H1 (cell line): ENCODE data around the gene TBCEL. TPM values are rescaled to one million over a fixed set of nuclear protein-coding genes. Genes with fewer than 3 reads are reported as not detected.

Source experiments
- CTCF ChIA-PET: fragments of 300-600 bp; sonication (Branson Sonifier 250); formaldehyde crosslinking; loops from one replicate; lab custom pipeline; 2021; ENCODE audit not compliant: partially characterized antibody; lab: Charles Lee
- POLR2A ChIA-PET: fragments of 300-600 bp; sonication (Branson Sonifier 250); formaldehyde crosslinking; loops from one replicate; lab custom pipeline; 2021; ENCODE audit warnings: inconsistent platforms; ENCODE audit not compliant: partially characterized antibody; lab: Charles Lee
- DNase-seq, 2 experiments: peaks; one replicate each; pipeline versions ENCODE4 v3.0.0 to v3.0.0-alpha.2; 2010 to 2022; ENCODE audit warnings: low spot score in 2 of 2, low read depth in 1 of 2, mixed read lengths in 1 of 2
- FAIRE-seq: peaks from 2 replicates; lab custom pipeline; 2011; peaks lifted over from hg19 to GRCh38; lab: Jason Lieb, UNC
- H2AFZ ChIP-seq: 2 replicates; pipeline ENCODE4 v1.8.1; 2012; ENCODE audit warnings: low read length, inconsistent platforms
- H2AK5ac ChIP-seq: 2 replicates; pipeline ENCODE4 v1.6.1; 2013; ENCODE audit warnings: low read depth, low read length
- H2BK120ac ChIP-seq: replicated peaks from 2 replicates; pipeline ENCODE3; 2013; ENCODE audit warnings: low read depth, low read length, inconsistent platforms
- H2BK12ac ChIP-seq: 2 replicates; pipeline ENCODE4 v1.6.1; 2013; ENCODE audit warnings: low read depth, low read length
- H2BK15ac ChIP-seq: 2 replicates; pipeline ENCODE4 v1.6.1; 2013; ENCODE audit warnings: low read length
- H2BK20ac ChIP-seq: 2 replicates; pipeline ENCODE4 v1.6.1; 2013; ENCODE audit warnings: low read length
- H2BK5ac ChIP-seq: 2 replicates; pipeline ENCODE4 v1.6.1; 2013; ENCODE audit warnings: low read depth, low read length
- H3K14ac ChIP-seq: 2 replicates; pipeline ENCODE4 v1.6.1; 2013; ENCODE audit warnings: inconsistent platforms; ENCODE audit not compliant: insufficient read length
- H3K18ac ChIP-seq: 2 replicates; pipeline ENCODE4 v1.6.1; 2013; ENCODE audit warnings: low read length; ENCODE audit errors: extremely low read depth
- H3K23ac ChIP-seq: 2 replicates; pipeline ENCODE4 v1.6.1; 2013; ENCODE audit warnings: inconsistent platforms; ENCODE audit not compliant: insufficient read length
- H3K23me2 ChIP-seq: 2 replicates; pipeline ENCODE4 v1.6.1; 2013; ENCODE audit warnings: low read depth, low read length
- H3K27ac ChIP-seq: 2 replicates; pipeline ENCODE4 v1.6.1; 2011; ENCODE audit warnings: low read depth, low read length, inconsistent platforms
- H3K27me3 ChIP-seq, 4 experiments: replicated peaks in 1 of 4; 1 replicate in 1 of 4; 2 replicates in 3 of 4; pipeline versions ENCODE4 v1.6.1 to v1.8.1; 2011 to 2013; ENCODE audit warnings: low read length in 3 of 4, mild to moderate bottlenecking in 3 of 4, inconsistent platforms in 2 of 4, mixed read lengths in 2 of 4, moderate library complexity in 1 of 4; ENCODE audit not compliant: control insufficient read depth in 3 of 4, insufficient read depth in 3 of 4; ENCODE audit errors: extremely low read depth in 1 of 4
- H3K36me3 ChIP-seq, 4 experiments: 2 replicates each; pipeline versions ENCODE4 v1.6.1 to v1.8.1; 2011 to 2013; ENCODE audit warnings: mild to moderate bottlenecking in 4 of 4, low read length in 3 of 4, moderate library complexity in 2 of 4, control low read depth in 1 of 4, inconsistent platforms in 1 of 4; ENCODE audit not compliant: insufficient read depth in 4 of 4, control insufficient read depth in 2 of 4
- H3K4ac ChIP-seq: replicated peaks from 2 replicates; pipeline ENCODE3; 2013; ENCODE audit warnings: low read length, low read depth, mixed read lengths, inconsistent platforms; ENCODE audit not compliant: insufficient read length
- H3K4me1 ChIP-seq, 4 experiments: replicated peaks in 1 of 4; 1 replicate in 1 of 4; 2 replicates in 3 of 4; pipeline versions ENCODE4 v1.6.1 to v1.8.1; 2011 to 2013; ENCODE audit warnings: low read length in 3 of 4, inconsistent platforms in 2 of 4, mixed read lengths in 1 of 4; ENCODE audit not compliant: insufficient read depth in 4 of 4, control insufficient read depth in 3 of 4
- H3K4me2 ChIP-seq, 2 experiments: 2 replicates each; pipeline versions ENCODE4 v1.6.1 to v1.8.1; 2011 to 2013; ENCODE audit warnings: low read depth in 2 of 2, low read length in 2 of 2, control low read depth in 1 of 2, inconsistent platforms in 1 of 2, mild to moderate bottlenecking in 1 of 2; ENCODE audit not compliant: insufficient read depth in 1 of 2
- H3K4me3 ChIP-seq, 4 experiments: fragments of 200-600, 300-600 bp in 1 of 4; sonication (generic), shearing (Covaris generic), sonication (Bioruptor Twin) in 1 of 4; 2 replicates each; pipeline versions ENCODE4 v1.5.1 to v1.8.1; 2011 to 2016; ENCODE audit warnings: low read length in 4 of 4, low read depth in 3 of 4, control low read depth in 2 of 4, inconsistent platforms in 2 of 4, mild to moderate bottlenecking in 2 of 4, mixed read lengths in 1 of 4, moderate library complexity in 1 of 4; ENCODE audit not compliant: insufficient read depth in 2 of 4; ENCODE audit errors: extremely low read depth in 1 of 4
- H3K56ac ChIP-seq: replicated peaks from 2 replicates; pipeline ENCODE3; 2013; ENCODE audit warnings: low read depth, mild to moderate bottlenecking, mixed read lengths, low read length, inconsistent platforms; ENCODE audit not compliant: insufficient read length
- H3K79me1 ChIP-seq: 2 replicates; pipeline ENCODE4 v1.6.1; 2013; ENCODE audit warnings: low read depth, low read length, control low read depth
- H3K79me2 ChIP-seq, 2 experiments: 2 replicates each; pipeline versions ENCODE4 v1.6.1 to v1.8.1; 2012 to 2013; ENCODE audit warnings: low read length in 2 of 2, mild to moderate bottlenecking in 2 of 2, inconsistent platforms in 1 of 2; ENCODE audit not compliant: insufficient read depth in 2 of 2, control insufficient read depth in 1 of 2
- H3K9ac ChIP-seq, 4 experiments: replicated peaks in 1 of 4; 1 replicate in 1 of 4; 2 replicates in 3 of 4; pipeline versions ENCODE4 v1.6.1 to v1.8.1; 2011 to 2013; ENCODE audit warnings: low read depth in 3 of 4, low read length in 3 of 4, control low read depth in 2 of 4, mild to moderate bottlenecking in 2 of 4, moderate library complexity in 2 of 4, inconsistent platforms in 1 of 4; ENCODE audit errors: extremely low read depth in 1 of 4
- H3K9me3 ChIP-seq, 2 experiments: 2 replicates each; pipeline versions ENCODE4 v1.6.1 to v1.8.1; 2012 to 2013; ENCODE audit warnings: mild to moderate bottlenecking in 2 of 2, moderate library complexity in 2 of 2, control low read depth in 1 of 2, inconsistent platforms in 1 of 2, low read depth in 1 of 2, low read length in 1 of 2, mixed read lengths in 1 of 2; ENCODE audit not compliant: insufficient read depth in 2 of 2
- H4K20me1 ChIP-seq, 2 experiments: replicated peaks in 1 of 2; 2 replicates each; pipeline versions ENCODE3 to v1.8.1; 2011 to 2013; ENCODE audit warnings: inconsistent platforms in 2 of 2, low read length in 2 of 2, mild to moderate bottlenecking in 1 of 2; ENCODE audit not compliant: insufficient read depth in 2 of 2, control insufficient read depth in 1 of 2
- H4K5ac ChIP-seq: 2 replicates; pipeline ENCODE4 v1.6.1; 2013; ENCODE audit warnings: low read length, low read depth, mixed read lengths, inconsistent platforms; ENCODE audit not compliant: insufficient read length
- H4K8ac ChIP-seq: 2 replicates; pipeline ENCODE4 v1.8.0; 2013; ENCODE audit warnings: mild to moderate bottlenecking, moderate library complexity, low read length, inconsistent platforms; ENCODE audit not compliant: insufficient read depth; ENCODE audit errors: extremely low read depth
- H4K91ac ChIP-seq: replicated peaks from 2 replicates; pipeline ENCODE3; 2013; ENCODE audit warnings: low read length, mixed read lengths, inconsistent platforms; ENCODE audit not compliant: insufficient read length
- ASH2L ChIP-seq: fragments of 200-600, 300-600 bp; sonication (generic); IDR thresholded peaks from one replicate; pipeline ENCODE4 v1.7.1; 2017; ENCODE audit warnings: low read length
- ATF3 ChIP-seq: IDR thresholded peaks from 2 replicates; pipeline ENCODE4 v1.6.1; 2011; ENCODE audit warnings: low read depth, mild to moderate bottlenecking, low read length; ENCODE audit not compliant: insufficient read depth
- GABPA ChIP-seq: IDR thresholded peaks from 2 replicates; pipeline ENCODE4 v1.6.1; 2011; ENCODE audit warnings: mild to moderate bottlenecking, low read length, moderate library complexity, borderline replicate concordance; ENCODE audit not compliant: insufficient read depth
- JUND ChIP-seq: IDR thresholded peaks from 2 replicates; pipeline ENCODE4 v1.6.1; 2011; ENCODE audit warnings: mild to moderate bottlenecking, improper control_type of control experiment, low read length
- PHF8 ChIP-seq: fragments of 200-600 bp; sonication (generic); conservative IDR thresholded peaks from 2 replicates; pipeline ENCODE4 v1.7.1; 2012; ENCODE audit warnings: low read depth, mild to moderate bottlenecking, inconsistent platforms, low read length, moderate library complexity
- POLR2A ChIP-seq, 2 experiments: IDR thresholded peaks; 1 replicate in 1 of 2; 2 replicates in 1 of 2; pipeline ENCODE4 v1.6.1; 2011; ENCODE audit warnings: low read depth in 2 of 2, low read length in 2 of 2, mild to moderate bottlenecking in 2 of 2; ENCODE audit errors: control extremely low read depth in 1 of 2
- WGBS, 2 experiments: shearing (Covaris generic) in 1 of 2; methylation state at CpG; one replicate each; pipeline versions ENCODE4 v1.1.6 to v1.1.7; 2013 to 2015; ENCODE audit warnings: low lambda C conversion rate in 2 of 2, mixed read lengths in 2 of 2, inconsistent platforms in 1 of 2, low coverage in 1 of 2, missing lambda C conversion rate in 1 of 2; ENCODE audit not compliant: insufficient replicate concordance in 2 of 2, insufficient coverage in 1 of 2, insufficient read length in 1 of 2; ENCODE audit errors: extremely low coverage in 1 of 2, missing lambda C conversion rate in 1 of 2; 5-methylcytosine and 5-hydroxymethylcytosine counted together
- polyA plus RNA-seq, 7 experiments: library from polyadenylated mRNA; depleted of rRNA in 3 of 7; stranded (reverse) in 5 of 7; unstranded in 2 of 7; fragments of >200 nt in 5 of 7; fragments of 200-250 nt in 2 of 7; gene quantifications; 1 replicate in 5 of 7; 2 replicates in 1 of 7; 4 replicates in 1 of 7; pipeline versions ENCODE4 v1.2.1 to v1.2.3, GENCODE V29; 2011 to 2013; ENCODE audit warnings: missing spikeins in 2 of 7, mixed read lengths in 2 of 7
- total RNA-seq: library from RNA; stranded (reverse); fragmentation: NEBNext Ultra II Directional; extraction: Animal tissue kit (Norgen Biotek cat#: 25700); gene quantifications from 2 replicates; pipeline ENCODE4 v1.2.1, GENCODE V29; 2021

TBCEL gene
- total and polyA plus RNA-seq, 2 of the 8 experiments (the other 6 are each of a cell fraction or from before 2014, with no cell fraction given) = 3.9 to 16.0 TPM

- FAIRE-seq (no peak), DNase-seq (no peak)
- peaks cover 0 to 5% (median 0%) of the 10 kb centered on the region in 4 experiments; a peak in 2 of 7 replicates for H3K4me1 ChIP-seq
- no peak overlapping the region for H2AK5ac ChIP-seq
- H3K4me2 ChIP-seq = no peak overlapping the region
- H3K9me3 ChIP-seq = no peaks in the 10 kb centered on the region
- H2BK5ac ChIP-seq = no peak overlapping the region
- peaks cover under 1% of the 10 kb centered on the region; the same call in 1 of the 2 replicates for H3K23me2 ChIP-seq
- no peak overlapping the region for H3K14ac ChIP-seq
- no peaks in the 10 kb centered on the region for H3K79me1 ChIP-seq
- no peak overlapping the region for H4K5ac ChIP-seq
- no peak overlapping the region for H3K23ac ChIP-seq
- H3K4ac ChIP-seq = no peak overlapping the region
- no peak overlapping the region for H3K27ac ChIP-seq
- H3K9ac ChIP-seq = no peak overlapping the region
- H2BK12ac ChIP-seq = no peak overlapping the region
- no peak overlapping the region for H3K56ac ChIP-seq
- no peak overlapping the region for H3K4me3 ChIP-seq
- H2AFZ ChIP-seq = no peak overlapping the region
- 95% methylated on average over 5 of the region's 5 CpGs; no CpG with 5 or more reads in 1 of the 2 experiments for WGBS, 2 experiments
- no peak overlapping the region for H2BK20ac ChIP-seq
- H3K18ac ChIP-seq = no peak overlapping the region
- H4K8ac ChIP-seq = no peak overlapping the region
- POLR2A ChIA-PET = interaction anchor here (1.7 kb wide), 1 partner anchor 8 kb away, joined by 5 read pairs; no protein-coding TSS in a partner anchor
- H3K36me3 ChIP-seq = no peaks in the 10 kb centered on the region
- CTCF ChIA-PET = interaction anchor here (0.6 to 2.6 kb wide), 6 partner anchors 12 to 198 kb away, joined by 3 to 11 read pairs (median 4); no protein-coding TSS in a partner anchor
- no peaks in the 10 kb centered on the region for H3K79me2 ChIP-seq
- peaks cover 0 to 1% of the 10 kb centered on the region in 2 experiments for H4K20me1 ChIP-seq
- H2BK15ac ChIP-seq = no peak overlapping the region
- no peaks in the 10 kb centered on the region; a peak in 1 of 7 replicates for H3K27me3 ChIP-seq
- H4K91ac ChIP-seq = no peak overlapping the region
- no peak overlapping the region for H2BK120ac ChIP-seq
- TF ChIP-seq GABPA (no peak), ATF3 (no peak), JUND (no peak), PHF8 (no peak), ASH2L (no peak), POLR2A (IDR thresholded peaks at IDR 0.05; ENCODE audit: control extremely low read depth in 1 of 2, low read depth in 2 of 2, low read length in 2 of 2) (no peak)
These were observed 26.9 kb upstream of the TBCEL start for GRCh38 chr11:120996973-120997372.
